Stimulated activated CD8-positive, alpha-beta memory T cell treated with anti-CD3 and anti-CD28 coated beads, Interleukin-15, amount 100 ng/mL, for 48 hours (primary cell): ENCODE measurements around the gene DHRS11.

Source experiments
- DNase-seq, 2 donors: peaks; one replicate each; pipeline ENCODE4 v3.0.0-alpha.2; 2020; ENCODE audit warnings: low read depth in 2 of 2

The DHRS11 gene

GRCh38 chr17:36650096-36650775 lies 58.6 kb downstream of the DHRS11 start:
- DNase-seq: no peak
